ENCODE results near the gene SNRNP70. TPM values are rescaled to one million over a fixed set of nuclear protein-coding genes. Genes with fewer than 3 reads are reported as not detected.
A peak's percentile ranks its signal among the peaks of the same experiment; 100 is the strongest.
"Not testable (repeated sequence)": the region's sequence is repeated elsewhere in the genome, so short reads cannot be mapped to it uniquely, and the experiment has no call there.

SNRNP70 gene
- total and polyA plus RNA-seq, 2 donors (not counting 1 experiment from before 2014, with no cell fraction given), result 72.2 to 142 TPM

DNA sequence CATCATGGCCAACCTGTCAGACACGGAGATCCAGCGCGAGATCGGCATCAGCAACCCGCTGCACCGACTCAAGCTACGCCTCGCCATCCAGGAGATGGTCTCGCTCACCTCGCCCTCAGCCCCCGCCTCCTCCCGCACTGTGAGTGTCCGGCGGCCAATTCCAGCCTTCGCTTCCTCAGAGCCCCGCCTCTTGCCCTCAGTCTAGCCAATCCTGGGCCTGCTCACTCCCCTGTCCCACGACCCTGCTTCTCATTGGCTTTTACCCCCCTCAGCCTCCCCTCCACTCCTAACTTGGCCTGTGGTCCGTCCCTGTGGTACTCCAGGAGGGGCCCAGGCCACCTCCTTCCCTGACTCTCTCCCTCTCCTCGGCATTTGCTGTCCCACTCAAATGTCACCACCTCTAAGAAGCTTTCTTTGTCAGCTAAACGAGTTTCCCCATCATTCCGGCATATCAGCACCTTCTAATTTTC, 57.6 kb downstream of the SNRNP70 start:
- H2AFZ ChIP-seq (ENCODE audit: low read length), result peak overlapping the region; percentile 97
- H3K4me3 ChIP-seq (replicated peaks in 1 of 4; ENCODE audit: control extremely low read depth in 1 of 4, insufficient read depth in 1 of 4, low read depth in 3 of 4, low read length in 4 of 4), result peak overlapping the region; percentile 61 to 76 (median 70)
- H3K27me3 ChIP-seq (ENCODE audit: control insufficient read depth, insufficient read depth, low read length), result peaks cover under 1% of the 10 kb centered on the region
- H3K9me3 ChIP-seq (ENCODE audit: control insufficient read depth, insufficient read depth, low read depth, low read length), result no peaks in the 10 kb centered on the region
- peak overlapping the region; percentile 87 for H3K4me2 ChIP-seq (ENCODE audit: extremely low read depth, insufficient read depth, low read length)
- no peaks in the 10 kb centered on the region for H3K36me3 ChIP-seq (ENCODE audit: control insufficient read depth, insufficient read depth, low read length)
- no peak overlapping the region for H3K27ac ChIP-seq (ENCODE audit: insufficient read depth, low read length)
- peaks cover 4% of the 10 kb centered on the region for H3K4me1 ChIP-seq (ENCODE audit: control insufficient read depth, extremely low read depth, insufficient read depth, low read length)
- peak; percentile 87 to 91 for DNase-seq (ENCODE audit: low read depth in 2 of 2)
- peak overlapping the region; percentile 43 for H3K9ac ChIP-seq (ENCODE audit: insufficient read depth, low read length)
- H4K20me1 ChIP-seq (ENCODE audit: control insufficient read depth, extremely low read depth, insufficient read depth, low read length), result no peaks in the 10 kb centered on the region
- H3K79me2 ChIP-seq (ENCODE audit: control insufficient read depth, insufficient read depth, low read length), result no peaks in the 10 kb centered on the region
- TF ChIP-seq, protein P1, sequence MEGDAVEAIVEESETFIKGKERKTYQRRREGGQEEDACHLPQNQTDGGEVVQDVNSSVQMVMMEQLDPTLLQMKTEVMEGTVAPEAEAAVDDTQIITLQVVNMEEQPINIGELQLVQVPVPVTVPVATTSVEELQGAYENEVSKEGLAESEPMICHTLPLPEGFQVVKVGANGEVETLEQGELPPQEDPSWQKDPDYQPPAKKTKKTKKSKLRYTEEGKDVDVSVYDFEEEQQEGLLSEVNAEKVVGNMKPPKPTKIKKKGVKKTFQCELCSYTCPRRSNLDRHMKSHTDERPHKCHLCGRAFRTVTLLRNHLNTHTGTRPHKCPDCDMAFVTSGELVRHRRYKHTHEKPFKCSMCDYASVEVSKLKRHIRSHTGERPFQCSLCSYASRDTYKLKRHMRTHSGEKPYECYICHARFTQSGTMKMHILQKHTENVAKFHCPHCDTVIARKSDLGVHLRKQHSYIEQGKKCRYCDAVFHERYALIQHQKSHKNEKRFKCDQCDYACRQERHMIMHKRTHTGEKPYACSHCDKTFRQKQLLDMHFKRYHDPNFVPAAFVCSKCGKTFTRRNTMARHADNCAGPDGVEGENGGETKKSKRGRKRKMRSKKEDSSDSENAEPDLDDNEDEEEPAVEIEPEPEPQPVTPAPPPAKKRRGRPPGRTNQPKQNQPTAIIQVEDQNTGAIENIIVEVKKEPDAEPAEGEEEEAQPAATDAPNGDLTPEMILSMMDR (conservative IDR thresholded peaks at IDR 0.05 in 1 of 2, IDR thresholded peaks at IDR 0.05 in 1 of 2; ENCODE audit: low read depth in 1 of 2, low read length in 2 of 2), result no peak
- TF ChIP-seq EZH2 (IDR thresholded peaks at IDR 0.05; ENCODE audit: low read length, missing control alignments), result no peak

DNA sequence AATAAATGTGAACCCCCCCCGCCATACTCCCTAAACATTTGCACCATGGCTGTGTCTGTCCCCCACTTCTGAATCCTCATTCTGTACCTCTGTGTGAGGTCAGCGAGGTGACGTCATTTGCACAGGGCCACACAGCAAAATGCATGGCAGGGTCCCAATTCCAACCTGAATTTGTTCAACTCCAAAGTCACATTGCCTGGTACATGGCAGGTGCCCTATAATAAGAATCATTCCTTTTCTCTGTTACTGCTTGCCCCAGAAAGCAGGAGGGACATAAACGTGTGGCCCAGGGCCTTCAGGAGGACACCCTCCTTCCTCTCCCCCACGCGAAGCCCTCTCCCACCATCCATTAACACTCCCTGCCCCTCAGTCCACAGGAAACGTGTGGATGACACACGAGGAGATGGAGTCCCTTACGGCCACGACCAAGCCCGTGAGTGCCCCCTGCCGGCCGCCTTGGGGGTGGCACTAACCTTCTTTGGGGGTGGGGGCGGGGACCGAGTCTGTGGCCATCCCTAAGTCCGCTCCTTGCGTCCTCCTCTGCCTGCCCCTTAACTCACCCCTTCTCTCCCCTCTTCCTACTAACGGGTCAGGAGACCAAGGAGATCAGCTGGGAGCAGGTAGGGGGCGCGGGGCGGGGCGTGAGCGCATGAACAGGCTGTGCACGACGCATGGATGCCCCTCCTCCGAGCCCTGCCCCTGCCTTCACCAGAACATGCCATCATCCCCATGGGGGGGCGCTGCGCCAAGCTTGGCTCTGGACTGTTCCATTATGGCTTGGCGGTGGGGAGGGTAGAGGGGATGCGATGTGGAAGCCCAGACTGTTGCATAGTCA, 60.5 kb downstream of the SNRNP70 start:
- peak; percentile 71 to 75 for DNase-seq (ENCODE audit: low read depth in 2 of 2)
- Histone ChIP-seq H3K27me3 (ENCODE audit: control insufficient read depth, insufficient read depth, low read length) (peaks cover 4% of the 10 kb centered on the region), H3K27ac (ENCODE audit: insufficient read depth, low read length) (no peak overlapping the region), H3K9ac (ENCODE audit: insufficient read depth, low read length) (no peak overlapping the region), H3K79me2 (ENCODE audit: control insufficient read depth, insufficient read depth, low read length) (no peaks in the 10 kb centered on the region), H3K9me3 (ENCODE audit: control insufficient read depth, insufficient read depth, low read depth, low read length) (no peaks in the 10 kb centered on the region), H3K4me3 (replicated peaks in 1 of 4; ENCODE audit: control extremely low read depth in 1 of 4, insufficient read depth in 1 of 4, low read depth in 3 of 4, low read length in 4 of 4) (peak overlapping the region in 2 of 4 experiments; percentile 22 to 44), H2AFZ (ENCODE audit: low read length) (no peak overlapping the region), H3K4me1 (ENCODE audit: control insufficient read depth, extremely low read depth, insufficient read depth, low read length) (peaks cover 8% of the 10 kb centered on the region), H3K36me3 (ENCODE audit: control insufficient read depth, insufficient read depth, low read length) (no peaks in the 10 kb centered on the region), H3K4me2 (ENCODE audit: extremely low read depth, insufficient read depth, low read length) (no peak overlapping the region), H4K20me1 (ENCODE audit: control insufficient read depth, extremely low read depth, insufficient read depth, low read length) (no peaks in the 10 kb centered on the region)
- TF ChIP-seq, protein P1 (conservative IDR thresholded peaks at IDR 0.05 in 1 of 2, IDR thresholded peaks at IDR 0.05 in 1 of 2; ENCODE audit: low read depth in 1 of 2, low read length in 2 of 2), result peak; percentile 74 to 84
- no peak for TF ChIP-seq EZH2 (IDR thresholded peaks at IDR 0.05; ENCODE audit: low read length, missing control alignments)

DNA sequence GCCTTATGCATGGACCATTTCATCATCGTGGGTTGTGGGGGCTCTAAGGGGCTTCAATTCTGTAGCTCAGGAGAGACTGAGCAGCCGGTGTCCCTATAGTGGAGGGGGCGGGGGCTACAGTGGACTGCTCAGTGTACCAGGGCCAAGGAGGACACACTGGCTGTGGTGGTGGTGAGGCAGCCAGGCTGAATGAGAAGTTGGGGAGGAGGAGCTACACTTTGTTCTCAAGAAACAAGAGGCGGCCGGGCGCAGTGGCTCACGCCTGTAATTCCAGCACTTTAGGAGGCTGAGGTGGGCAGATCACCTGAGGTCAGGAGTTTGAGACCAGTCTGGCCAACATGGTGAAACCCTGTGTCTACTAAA, 61.1 kb downstream of the SNRNP70 start:
- not testable (repeated sequence) for H3K36me3 ChIP-seq (ENCODE audit: control insufficient read depth, insufficient read depth, low read length); H3K27me3 ChIP-seq (ENCODE audit: control insufficient read depth, insufficient read depth, low read length); H3K4me1 ChIP-seq (ENCODE audit: control insufficient read depth, extremely low read depth, insufficient read depth, low read length); H3K9me3 ChIP-seq (ENCODE audit: control insufficient read depth, insufficient read depth, low read depth, low read length); H2AFZ ChIP-seq (ENCODE audit: low read length); H3K27ac ChIP-seq (ENCODE audit: insufficient read depth, low read length); H3K79me2 ChIP-seq (ENCODE audit: control insufficient read depth, insufficient read depth, low read length); H4K20me1 ChIP-seq (ENCODE audit: control insufficient read depth, extremely low read depth, insufficient read depth, low read length); H3K9ac ChIP-seq (ENCODE audit: insufficient read depth, low read length); H3K4me2 ChIP-seq (ENCODE audit: extremely low read depth, insufficient read depth, low read length)
- peak in 1 of 2 donors; percentile 59 for DNase-seq (ENCODE audit: low read depth in 2 of 2)
- peak overlapping the region in 1 of 4 experiments; percentile 22 for H3K4me3 ChIP-seq (replicated peaks in 1 of 4; ENCODE audit: control extremely low read depth in 1 of 4, insufficient read depth in 1 of 4, low read depth in 3 of 4, low read length in 4 of 4)
